Progenitor cell of endocrine pancreas (in vitro differentiated cells): ENCODE results near the gene MPI. TPM values are rescaled to one million over a fixed set of nuclear protein-coding genes. Genes with fewer than 3 reads are reported as not detected.

ENCODE experiments used
- DNase-seq: peaks from one replicate; pipeline ENCODE4 v3.0.0; 2021; ENCODE audit warnings: low spot score; ENCODE audit not compliant: unreplicated experiment
- H3K27ac Mint-ChIP-seq: 2 replicates; pipeline ENCODE4 v1.8.0; 2021; ENCODE audit warnings: mild to moderate bottlenecking, moderate library complexity, mixed read lengths
- H3K27me3 Mint-ChIP-seq: 2 replicates; pipeline ENCODE4 v1.8.0; 2021; ENCODE audit warnings: mixed read lengths
- H3K36me3 Mint-ChIP-seq: 2 replicates; pipeline ENCODE4 v1.8.0; 2022; ENCODE audit warnings: mixed read lengths; ENCODE audit not compliant: insufficient read depth
- H3K4me1 Mint-ChIP-seq: 2 replicates; pipeline ENCODE4 v1.8.0; 2021; ENCODE audit warnings: low read depth, mixed read lengths
- H3K4me3 Mint-ChIP-seq: 2 replicates; pipeline ENCODE4 v1.8.0; 2021; ENCODE audit warnings: low read depth, mild to moderate bottlenecking, moderate library complexity, mixed read lengths
- H3K9me3 Mint-ChIP-seq: 2 replicates; pipeline ENCODE4 v1.8.0; 2021; ENCODE audit warnings: low read depth, mixed read lengths
- CTCF ChIP-seq: fragments of 200-600 bp; sonication (generic); IDR thresholded peaks from one replicate; pipeline ENCODE4 v1.5.0; 2021; ENCODE audit warnings: antibody characterized with exemption, mild to moderate bottlenecking; ENCODE audit not compliant: unreplicated experiment
- microRNA-seq: library from miRNA; unstranded; fragments of <30 nt; microRNA quantifications from one replicate; pipeline ENCODE4 v1.1.0, GENCODE V29; 2020; ENCODE audit warnings: borderline number of aligned reads; ENCODE audit not compliant: unreplicated experiment
- total RNA-seq: library from RNA; stranded (reverse); gene quantifications from 2 replicates; pipeline ENCODE4 v1.2.1, GENCODE V29; 2021

Gene MPI
- total RNA-seq, 1 donor from 2014 or later: 39.6 TPM

GRCh38 chr15:74937272-74937589, 47.4 kb downstream of the MPI start:
- H3K4me1 Mint-ChIP-seq: peaks cover 14% of the 10 kb centered on the region
- H3K27me3 Mint-ChIP-seq: no peaks in the 10 kb centered on the region
- peak overlapping the region; percentile 91 for H3K4me3 Mint-ChIP-seq
- H3K36me3 Mint-ChIP-seq: peaks cover 4% of the 10 kb centered on the region
- H3K27ac Mint-ChIP-seq: peak overlapping the region; percentile 97
- DNase-seq: no peak
- no peaks in the 10 kb centered on the region for H3K9me3 Mint-ChIP-seq
- TF ChIP-seq CTCF: no peak

DNA sequence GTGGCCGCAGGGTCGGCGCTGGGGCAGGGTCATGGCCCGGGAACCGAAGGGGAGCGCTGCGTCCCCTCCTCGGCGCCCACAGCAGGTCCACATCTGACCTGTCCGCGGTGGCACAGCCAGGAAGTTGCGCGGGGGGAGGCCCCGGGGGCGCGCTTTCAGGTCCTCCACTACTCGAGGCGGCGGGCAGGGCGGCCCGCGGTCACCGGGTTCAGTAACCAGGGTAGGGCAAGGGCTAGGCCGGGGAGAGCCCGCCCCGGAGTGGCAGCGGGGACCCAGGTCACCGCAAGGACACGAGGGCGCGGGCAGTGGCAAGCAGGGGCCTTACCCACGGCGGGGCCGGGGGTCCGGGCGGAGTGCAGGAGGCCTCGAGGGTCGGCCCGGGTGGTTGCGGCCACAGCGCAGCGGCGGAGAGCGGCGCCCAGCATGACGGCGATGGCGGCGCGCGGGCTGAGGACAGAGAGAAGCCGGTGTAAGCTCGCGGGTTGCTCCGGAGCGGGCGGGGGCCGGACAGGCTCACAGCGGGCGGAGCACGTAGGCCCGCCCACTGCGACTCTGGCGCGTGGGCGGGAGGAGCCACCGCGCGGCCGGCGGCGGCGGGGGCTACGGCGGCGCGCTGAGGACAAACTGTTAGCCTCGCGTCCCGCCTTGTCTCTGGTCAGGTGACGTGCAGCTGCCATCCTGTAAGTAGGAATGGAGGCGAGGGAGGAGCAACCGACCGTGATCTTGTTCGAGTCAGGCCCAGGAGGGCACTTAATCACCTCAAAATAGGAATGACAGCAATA, 47.9 kb downstream of the MPI start, which contains the start of gene COX5A:
Gene COX5A, minus strand, starts transcription at position 484 of the 782 bp plus-strand sequence. Its CDS starts 59 bp downstream, at position 425.
- H3K36me3 Mint-ChIP-seq: peaks cover 4% of the 10 kb centered on the region
- TF ChIP-seq CTCF: no peak
- H3K4me3 Mint-ChIP-seq: peak within 1 kb of the TSS; percentile 91
- no peaks in the 10 kb centered on the region for H3K9me3 Mint-ChIP-seq
- H3K27me3 Mint-ChIP-seq: no peaks in the 10 kb centered on the region
- peak; percentile 78 for DNase-seq
- H3K4me1 Mint-ChIP-seq: peaks cover 14% of the 10 kb centered on the region
- H3K27ac Mint-ChIP-seq: peak within 1 kb of the TSS; percentile 97

DNA sequence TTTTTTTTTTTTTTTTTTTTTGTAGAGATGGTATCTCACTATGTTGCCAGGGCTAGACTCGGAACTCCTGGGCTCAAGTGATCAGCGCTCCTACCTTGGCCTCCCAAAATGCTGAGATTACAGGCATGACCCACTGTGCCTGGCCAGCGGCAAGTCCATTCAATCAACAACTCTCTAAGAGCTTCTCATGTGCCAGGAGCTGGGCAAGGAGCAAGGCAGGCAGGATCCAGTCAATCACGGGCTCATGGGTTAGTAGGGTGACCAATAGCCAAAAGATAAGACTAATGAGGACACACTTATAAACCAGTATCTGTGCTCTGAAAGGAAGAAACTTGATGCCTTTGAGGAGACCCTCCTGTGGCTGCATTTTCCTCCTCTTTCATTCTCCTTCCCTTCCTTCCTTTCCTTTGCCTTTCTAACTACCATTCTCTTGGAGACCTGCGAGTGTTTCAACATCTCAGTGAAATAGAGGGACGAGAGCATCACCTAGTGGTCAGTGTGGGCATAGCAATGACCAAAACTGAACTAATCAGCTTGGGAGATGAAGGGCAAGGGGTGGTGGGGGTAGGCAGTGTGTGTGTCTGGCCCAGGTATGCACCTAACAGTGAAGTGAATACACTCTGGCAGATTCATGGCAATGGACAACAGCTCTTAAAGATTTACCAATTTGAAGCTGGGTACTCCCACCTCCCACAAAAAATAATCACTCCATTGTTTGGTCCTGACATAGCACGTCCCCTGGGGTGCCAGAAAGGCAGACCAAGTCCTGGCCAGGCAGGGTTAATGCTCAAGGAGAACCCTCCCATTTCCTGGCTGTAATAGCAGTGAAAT, 60.5 kb downstream of the MPI start:
- peaks cover 2% of the 10 kb centered on the region for H3K4me1 Mint-ChIP-seq
- no peak overlapping the region for H3K4me3 Mint-ChIP-seq
- DNase-seq: peak; percentile 80
- peak overlapping the region; percentile 0 for H3K27ac Mint-ChIP-seq
- peak; percentile 94 for TF ChIP-seq CTCF
- H3K36me3 Mint-ChIP-seq: no peaks in the 10 kb centered on the region
- H3K9me3 Mint-ChIP-seq: no peaks in the 10 kb centered on the region
- H3K27me3 Mint-ChIP-seq: peaks cover 18% of the 10 kb centered on the region

DNA sequence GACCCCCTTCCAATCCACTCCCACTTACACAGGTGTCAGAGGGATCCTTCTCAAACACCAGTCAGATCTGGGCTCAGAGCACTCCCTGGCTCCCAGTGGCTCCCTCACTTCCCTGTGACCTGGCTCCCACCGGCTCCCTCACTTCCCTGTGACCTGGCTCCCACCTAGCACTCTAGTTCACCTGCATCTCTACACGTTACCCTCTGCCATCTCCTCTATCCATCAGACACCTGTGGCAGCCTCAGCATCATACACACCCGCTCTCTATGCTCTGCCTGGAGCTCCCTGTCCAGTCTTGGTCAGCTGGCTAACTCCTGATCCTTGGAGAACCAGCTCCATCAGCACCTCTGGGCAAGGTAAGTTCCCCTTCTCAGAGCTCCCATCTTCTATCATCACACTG, 61.2 kb downstream of the MPI start:
- Mint-ChIP-seq H3K4me3 (no peak overlapping the region), H3K27ac (no peak overlapping the region), H3K27me3 (peaks cover 25% of the 10 kb centered on the region), H3K36me3 (no peaks in the 10 kb centered on the region), H3K9me3 (no peaks in the 10 kb centered on the region), H3K4me1 (peaks cover 2% of the 10 kb centered on the region)
- no peak for TF ChIP-seq CTCF
- DNase-seq: no peak

Small RNA genes lying within 50 kb of the gene (microRNA-seq; reads per million reads assigned to microRNA genes)
- gene MIR6882: not detected

Other genes with a start within 250 kb of the MPI start
- 61.6 and 62.6 TPM in 2 replicates for gene EDC3, start 194.0 kb upstream of the MPI start, total RNA-seq
- 1.5 and 2.8 TPM in 2 replicates for gene CYP1A1, start 164.5 kb upstream of the MPI start, total RNA-seq
- not detected in 2 replicates for gene CYP1A2, start 141.2 kb upstream of the MPI start, total RNA-seq
- gene CSK, start 108.0 kb upstream of the MPI start, total RNA-seq: 70.9 and 72.4 TPM in 2 replicates
- gene LMAN1L, start 77.2 kb upstream of the MPI start, total RNA-seq: not detected in 2 replicates
- gene CPLX3, start 63.4 kb upstream of the MPI start, total RNA-seq: not detected in 2 replicates
- 37.3 and 39.8 TPM in 2 replicates for gene ULK3, start 46.9 kb upstream of the MPI start, total RNA-seq
- 60.0 and 63.0 TPM in 2 replicates for gene SCAMP2, start 16.7 kb upstream of the MPI start, total RNA-seq
- gene FAM219B, start 16.8 kb downstream of the MPI start, total RNA-seq: 118 and 122 TPM in 2 replicates
- gene COX5A, start 48.0 kb downstream of the MPI start, total RNA-seq: 189 and 191 TPM in 2 replicates
- 0.74 and 1.1 TPM in 2 replicates for gene RPP25, start 66.7 kb downstream of the MPI start, total RNA-seq
- 55.9 and 58.0 TPM in 2 replicates for gene SCAMP5, start 105.5 kb downstream of the MPI start, total RNA-seq
- gene PPCDC, start 133.5 kb downstream of the MPI start, total RNA-seq: 16.5 and 18.0 TPM in 2 replicates